Tibial nerve (tissue), 4 donors: ENCODE measurements around the gene PITRM1. TPM values are rescaled to one million over a fixed set of nuclear protein-coding genes. Genes with fewer than 3 reads are reported as not detected.

Source experiments
- DNase-seq, 2 donors: peaks; one replicate each; pipeline ENCODE4 v3.0.0-alpha.2; 2019; ENCODE audit warnings: low spot score in 2 of 2
- H3K27ac ChIP-seq, 4 donors: fragments of 200-600 bp; sonication (generic) in 3 of 4; one replicate each; pipeline ENCODE4 v1.5.1; 2017 to 2019; ENCODE audit warnings: mild to moderate bottlenecking in 1 of 4
- H3K27me3 ChIP-seq, 2 donors: fragments of 200-600 bp; sonication (generic) in 1 of 2; one replicate each; pipeline versions ENCODE4 v1.5.1 to v1.6.0; 2017 to 2019
- H3K36me3 ChIP-seq, 3 donors: fragments of 200-600 bp; sonication (generic); one replicate each; pipeline ENCODE4 v1.5.1; 2018 to 2019
- H3K4me1 ChIP-seq, 4 donors: fragments of 200-600 bp; sonication (generic) in 3 of 4; one replicate each; pipeline ENCODE4 v1.5.1; 2017 to 2019
- H3K4me3 ChIP-seq, 4 donors: fragments of 200-600 bp; sonication (generic) in 3 of 4; one replicate each; pipeline ENCODE4 v1.5.1; 2017 to 2019; ENCODE audit warnings: mild to moderate bottlenecking in 1 of 4, moderate library complexity in 1 of 4
- H3K9me3 ChIP-seq, 4 donors: fragments of 200-600 bp; sonication (generic) in 3 of 4; one replicate each; pipeline ENCODE4 v1.5.1; 2017 to 2019
- CTCF ChIP-seq, 5 experiments: fragments of 200-600 bp in 3 of 5; fragments of 450-650 bp in 2 of 5; sonication (generic) in 3 of 5; IDR thresholded peaks; one replicate each; pipeline ENCODE4 v1.5.1; 2016 to 2019; ENCODE audit warnings: antibody characterized with exemption in 5 of 5, mild to moderate bottlenecking in 3 of 5, moderate library complexity in 2 of 5
- EP300 ChIP-seq, 2 donors: sonication (generic); formaldehyde crosslinking; IDR thresholded peaks; one replicate each; pipeline ENCODE4 v1.6.1; 2017; ENCODE audit warnings: antibody characterized with exemption in 2 of 2, mild to moderate bottlenecking in 1 of 2
- POLR2A ChIP-seq, 2 donors: fragments of 450-650 bp; IDR thresholded peaks; one replicate each; pipeline ENCODE4 v1.6.1; 2017; ENCODE audit warnings: antibody characterized with exemption in 2 of 2, mild to moderate bottlenecking in 2 of 2, moderate library complexity in 2 of 2
- WGBS, 2 donors: methylation state at CpG; one replicate each; pipeline ENCODE4 v1.1.5; 2018; 5-methylcytosine and 5-hydroxymethylcytosine counted together
- total RNA-seq, 4 donors: library from RNA; depleted of rRNA; stranded (reverse); fragments of >200 nt; gene quantifications; one replicate each; pipeline ENCODE4 v1.1.0, GENCODE V29; 2016

PITRM1 gene
- total RNA-seq, 4 donors from 2014 or later = 55.5 to 83.7 (median 59.7) TPM

GRCh38 chr10:3145366-3145765 lies 27.2 kb downstream of the PITRM1 start:
- WGBS, 2 donors = 96 to 97% methylated on average over 18 of the region's 18 CpGs
- no peaks in the 10 kb centered on the region for H3K9me3 ChIP-seq
- no peak for DNase-seq

DNA sequence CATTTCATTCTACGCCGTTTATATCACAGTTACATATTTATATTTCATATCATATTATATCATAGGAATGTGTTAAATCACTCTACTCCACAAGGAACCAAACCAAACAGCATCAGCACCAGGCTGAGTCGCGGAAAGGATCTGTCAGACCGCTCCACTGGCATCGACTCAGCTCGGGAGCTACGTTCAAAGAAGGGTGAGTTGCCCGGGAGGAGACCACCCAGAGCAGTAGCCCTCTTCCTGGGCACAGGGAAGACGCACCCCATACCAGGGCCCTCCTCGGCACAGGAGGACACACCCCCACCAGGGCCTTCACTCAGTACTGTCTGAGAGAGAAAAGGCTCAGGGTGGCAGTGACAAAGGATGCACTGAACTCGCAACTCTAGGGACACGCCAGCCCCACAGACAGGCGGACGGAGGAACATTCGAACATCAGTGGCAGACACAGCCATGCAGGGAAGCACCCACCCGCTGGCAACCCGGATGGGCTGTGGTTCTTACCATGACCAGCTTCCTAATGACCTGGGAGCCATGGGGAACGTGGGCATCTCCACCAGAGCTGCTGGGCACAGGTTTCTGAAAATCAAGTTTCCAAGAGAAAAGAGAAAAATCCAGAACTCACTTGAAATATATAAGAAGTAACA lies 28.7 kb downstream of the PITRM1 start:
- DNase-seq = no peak
- H3K27me3 ChIP-seq = no peaks in the 10 kb centered on the region
- H3K27ac ChIP-seq = no peak overlapping the region
- H3K9me3 ChIP-seq = no peaks in the 10 kb centered on the region
- H3K4me1 ChIP-seq = peaks cover 0 to 9% (median 2%) of the 10 kb centered on the region in 4 donors
- H3K36me3 ChIP-seq = peaks cover 0 to 100% (median 27%) of the 10 kb centered on the region in 3 donors
- 95 to 96% methylated on average over 19 of the region's 19 CpGs for WGBS, 2 donors
- TF ChIP-seq CTCF (IDR thresholded peaks at IDR 0.05) (no peak), EP300 (IDR thresholded peaks at IDR 0.05) (no peak), POLR2A (IDR thresholded peaks at IDR 0.05) (no peak)
- H3K4me3 ChIP-seq = no peak overlapping the region

More at GRCh38 chr10:3145366-3145765, 27.2 kb downstream of the PITRM1 start:
- Histone ChIP-seq H3K4me3 (no peak overlapping the region), H3K27ac (no peak overlapping the region), H3K36me3 (peaks cover 0 to 100% (median 28%) of the 10 kb centered on the region in 3 donors), H3K27me3 (no peaks in the 10 kb centered on the region), H3K4me1 (peaks cover 0 to 5% (median 2%) of the 10 kb centered on the region in 4 donors)
- no peak for TF ChIP-seq CTCF (IDR thresholded peaks at IDR 0.05)
- TF ChIP-seq POLR2A (IDR thresholded peaks at IDR 0.05) = no peak
- TF ChIP-seq EP300 (IDR thresholded peaks at IDR 0.05) = no peak

DNA sequence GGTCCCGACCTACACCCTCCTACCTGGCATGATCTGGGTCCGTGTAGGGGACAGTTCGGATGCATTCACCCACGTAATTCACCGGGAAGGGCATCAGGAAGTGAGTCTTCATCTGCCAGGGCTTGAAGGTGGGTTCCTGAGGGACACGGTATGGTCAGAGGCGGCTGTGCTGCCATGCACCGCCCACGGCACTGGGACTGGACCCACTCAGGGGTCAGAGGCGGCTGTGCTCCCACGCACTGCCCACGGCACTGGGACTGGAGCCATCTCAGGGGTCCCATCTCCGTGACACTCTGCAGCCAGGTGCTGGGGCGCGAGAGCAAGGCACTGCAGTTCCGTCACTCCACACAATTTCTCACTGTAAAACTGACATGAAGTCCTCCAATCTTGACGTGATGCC lies 29.2 kb downstream of the PITRM1 start:
- no peaks in the 10 kb centered on the region for H3K9me3 ChIP-seq
- H3K4me1 ChIP-seq = peaks cover 0 to 9% (median 2%) of the 10 kb centered on the region in 4 donors
- no peaks in the 10 kb centered on the region for H3K27me3 ChIP-seq
- WGBS, 2 donors = 86 to 94% methylated on average over 17 of the region's 17 CpGs
- peaks cover 0 to 100% (median 32%) of the 10 kb centered on the region in 3 donors for H3K36me3 ChIP-seq
- H3K27ac ChIP-seq = no peak overlapping the region
- DNase-seq = no peak
- TF ChIP-seq EP300 (IDR thresholded peaks at IDR 0.05) (no peak), CTCF (IDR thresholded peaks at IDR 0.05) (no peak)
- H3K4me3 ChIP-seq = no peak overlapping the region

DNA sequence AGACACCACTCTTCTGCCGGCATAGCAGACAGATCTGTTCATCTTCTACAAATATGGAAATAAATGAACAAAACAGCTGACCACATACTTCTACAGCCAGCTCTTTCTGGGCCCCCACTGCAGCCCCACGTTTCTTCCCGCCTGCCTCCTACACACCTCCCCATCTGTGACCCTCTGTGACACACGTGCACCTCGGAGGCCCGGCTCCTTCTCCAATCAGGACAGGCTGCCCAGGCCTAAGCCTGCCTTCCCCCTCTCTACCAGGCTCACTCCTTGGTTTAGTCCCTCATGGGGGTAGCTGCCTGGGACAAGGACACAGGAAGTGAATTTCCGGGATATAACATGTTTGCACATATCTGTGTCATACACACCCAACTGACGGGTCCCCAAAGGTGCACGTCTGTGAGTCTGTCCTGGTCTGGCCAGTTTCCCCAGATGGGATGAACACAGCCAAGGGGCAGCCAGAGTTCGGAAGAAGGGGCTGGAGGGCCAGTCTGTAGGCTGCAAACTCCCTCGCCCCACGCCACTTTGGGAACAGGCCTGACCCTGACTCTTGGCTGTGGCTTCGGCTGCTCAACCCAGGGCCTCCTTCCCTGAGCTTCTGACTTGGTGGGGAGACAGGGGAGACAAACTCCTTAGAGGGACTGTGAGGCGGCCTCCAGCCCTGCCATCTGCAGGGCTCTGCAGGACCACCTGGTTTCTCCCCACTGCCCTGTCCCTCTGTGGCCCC lies 30.3 kb downstream of the PITRM1 start:
- 75 to 84% methylated on average over 13 to 14 of the region's 14 CpGs for whole genome bisulfite sequencing, 2 donors
- H3K27me3 ChIP-seq = no peaks in the 10 kb centered on the region
- H3K4me3 ChIP-seq = no peak overlapping the region
- no peak overlapping the region for H3K27ac ChIP-seq
- peaks cover 0 to 9% (median 2%) of the 10 kb centered on the region in 4 donors for H3K4me1 ChIP-seq
- H3K36me3 ChIP-seq = peaks cover 0 to 100% (median 35%) of the 10 kb centered on the region in 3 donors
- TF ChIP-seq CTCF (IDR thresholded peaks at IDR 0.05) = no peak
- DNase-seq = no peak
- H3K9me3 ChIP-seq = no peaks in the 10 kb centered on the region

GRCh38 chr10:3141351-3142005 lies 31.1 kb downstream of the PITRM1 start:
- Histone ChIP-seq H3K27ac (no peak overlapping the region), H3K27me3 (no peaks in the 10 kb centered on the region), H3K4me3 (no peak overlapping the region), H3K36me3 (peaks cover 0 to 100% (median 29%) of the 10 kb centered on the region in 3 donors), H3K4me1 (peaks cover 0 to 9% (median 2%) of the 10 kb centered on the region in 4 donors), H3K9me3 (no peaks in the 10 kb centered on the region)
- DNase-seq = no peak
- TF ChIP-seq CTCF (IDR thresholded peaks at IDR 0.05) (no peak), EP300 (IDR thresholded peaks at IDR 0.05) (no peak)
- WGBS, 2 donors = 81 to 89% methylated on average over 21 of the region's 21 CpGs
